Peyer's patch (tissue), 4 donors: ENCODE measurements around the gene LRP3.

ENCODE experiments used
- CTCF ChIP-seq, 6 experiments: fragments of 450-650 bp in 4 of 6; fragments of 200-600 bp in 2 of 6; sonication (generic) in 1 of 6; IDR thresholded peaks; one replicate each; pipeline ENCODE4 v1.5.1; 2017 to 2019; ENCODE audit warnings: antibody characterized with exemption in 6 of 6, mild to moderate bottlenecking in 3 of 6, moderate library complexity in 1 of 6
- POLR2A ChIP-seq, 2 donors: fragments of 450-650 bp; IDR thresholded peaks; one replicate each; pipeline ENCODE4 v1.5.1; 2017; ENCODE audit warnings: antibody characterized with exemption in 2 of 2, mild to moderate bottlenecking in 2 of 2, moderate library complexity in 2 of 2

- no peak for TF ChIP-seq CTCF (IDR thresholded peaks at IDR 0.05)
- TF ChIP-seq POLR2A (IDR thresholded peaks at IDR 0.05) = no peak
Observed at GRCh38 chr19:33247441-33247819, 53.3 kb downstream of the LRP3 start.
